GM21390 (cell line): ENCODE measurements around the gene GTF3C4.
"Not testable (repeated sequence)": the region's sequence is repeated elsewhere in the genome, so short reads cannot be mapped to it uniquely, and the experiment has no call there.

ENCODE experiments used
- ATAC-seq: cut with Tn5 transposase; IDR thresholded peaks from one replicate; pipeline ENCODE4 v1.9.1; 2021; ENCODE audit not compliant: unreplicated experiment

GTF3C4 gene

DNA sequence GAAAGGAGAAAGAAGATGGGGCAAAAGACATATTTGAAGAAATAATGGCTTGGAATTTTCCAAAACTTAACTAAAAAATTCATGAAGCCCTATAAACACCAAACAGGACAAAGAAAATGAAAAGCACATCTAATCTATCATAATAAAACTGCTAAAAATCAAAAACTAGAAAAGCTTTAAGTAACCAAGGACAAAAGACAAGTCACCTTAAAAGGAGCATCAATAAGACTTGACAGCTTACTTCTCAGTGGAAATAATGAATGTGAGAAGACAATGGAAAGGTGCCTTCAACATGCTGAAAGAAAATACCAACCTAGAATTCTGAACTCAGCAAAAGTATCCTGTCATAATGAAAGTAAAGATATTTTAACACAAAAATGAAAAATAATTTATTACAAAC, 27.0 kb downstream of the GTF3C4 start:
- ATAC-seq, result no peak

DNA sequence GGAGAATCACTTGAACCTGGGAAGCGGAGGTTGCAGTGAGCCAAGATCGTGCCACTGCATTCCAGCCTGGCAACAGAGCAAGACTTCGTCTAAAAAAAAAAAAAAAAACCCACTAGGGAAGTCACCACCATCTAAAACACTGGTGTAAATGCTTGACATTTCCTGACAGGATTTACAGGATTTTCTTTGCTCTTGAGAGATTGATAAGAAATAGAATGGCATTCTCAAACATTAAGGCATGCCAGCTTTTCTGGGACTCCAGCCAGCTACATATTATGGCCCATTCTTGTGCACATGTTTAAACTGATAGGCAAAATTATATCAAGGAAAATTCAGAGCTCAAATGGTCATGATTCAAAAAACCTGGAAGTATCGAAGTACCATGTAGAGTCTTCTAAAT, 28.7 kb downstream of the GTF3C4 start:
- no peak for ATAC-seq

DNA sequence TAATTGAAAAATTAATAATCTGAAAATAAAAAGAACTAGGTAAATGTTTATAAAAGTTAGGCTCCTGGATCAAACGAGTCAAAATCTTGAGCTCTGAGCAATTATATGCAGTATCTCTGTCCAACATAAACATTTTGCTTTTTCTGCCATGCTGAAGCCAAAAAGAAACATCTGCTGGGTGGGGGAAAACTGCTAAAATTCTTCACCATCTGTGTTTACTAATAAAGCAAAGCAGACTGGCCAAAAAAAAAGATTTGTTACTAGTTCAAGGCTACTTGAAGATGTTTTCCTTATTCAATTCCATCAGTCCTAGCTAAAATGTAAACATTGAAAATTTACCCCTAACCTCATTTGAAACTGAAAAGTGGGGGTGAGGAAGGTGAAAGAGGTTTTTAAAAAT, 29.7 kb downstream of the GTF3C4 start:
- ATAC-seq, result no peak

- ATAC-seq, result no peak
These were observed 32.0 kb downstream of the GTF3C4 start for GRCh38 chr9:132702254-132702653.

DNA sequence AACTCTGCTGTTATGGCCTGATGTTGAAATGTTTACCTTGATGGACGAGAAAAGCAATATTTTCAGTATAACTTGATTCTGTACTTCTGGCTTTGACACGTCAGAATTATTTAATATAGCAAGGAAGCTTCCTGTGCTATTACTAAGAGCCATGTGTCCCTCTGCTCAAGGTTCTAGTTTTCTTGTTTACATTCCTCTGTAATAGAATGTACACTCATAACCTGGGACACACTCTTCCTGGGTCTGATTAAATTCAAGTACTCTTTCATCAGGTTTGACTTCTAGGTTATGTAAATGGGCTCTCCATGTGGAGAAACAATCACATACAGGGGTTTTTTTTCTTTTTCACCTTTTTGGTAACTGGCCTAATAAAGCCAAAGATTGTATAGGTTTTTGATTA, 33.1 kb downstream of the GTF3C4 start:
- no peak for ATAC-seq

DNA sequence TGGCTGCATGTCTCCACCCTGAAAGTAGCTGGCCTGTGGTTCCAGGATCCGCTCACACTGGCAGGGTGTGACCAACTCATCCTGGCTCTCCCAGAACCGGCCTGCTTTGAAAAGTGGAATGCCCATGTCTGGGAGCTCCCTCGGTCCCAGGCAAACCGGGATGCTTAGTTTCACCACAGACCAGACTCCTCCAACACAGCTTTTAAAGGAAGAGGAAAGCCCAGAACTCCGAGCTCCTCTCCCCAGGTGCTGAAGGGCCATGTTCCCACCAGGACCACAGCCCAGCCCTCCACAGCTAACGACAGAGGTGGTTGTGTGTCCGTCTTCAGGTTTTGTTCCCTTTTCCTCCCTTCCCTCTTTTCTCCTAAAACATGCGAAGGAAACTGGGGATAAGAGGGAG, 38.0 kb downstream of the GTF3C4 start:
- no peak for ATAC-seq

GRCh38 chr9:132708769-132709430, 38.6 kb downstream of the GTF3C4 start:
- no peak for ATAC-seq

DNA sequence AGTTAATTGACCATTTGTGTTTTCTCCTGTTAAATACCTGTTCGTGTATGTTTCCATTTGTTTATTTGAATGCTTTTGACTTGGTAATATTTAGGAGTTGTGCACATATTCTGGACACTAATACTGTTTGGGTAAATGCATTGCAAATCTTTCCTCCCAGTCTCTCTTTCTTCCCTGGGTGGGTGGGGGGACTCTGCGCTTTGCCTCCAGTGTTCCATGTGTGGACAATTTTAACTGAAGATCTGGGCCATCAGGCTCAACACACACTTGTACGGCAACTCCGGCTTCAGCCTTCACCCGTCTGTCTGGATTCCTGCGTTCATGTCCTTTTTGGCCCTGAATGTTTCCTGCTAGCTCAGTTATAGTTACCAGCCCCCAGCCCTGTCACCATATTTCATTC, 40.1 kb downstream of the GTF3C4 start:
- no peak for ATAC-seq

DNA sequence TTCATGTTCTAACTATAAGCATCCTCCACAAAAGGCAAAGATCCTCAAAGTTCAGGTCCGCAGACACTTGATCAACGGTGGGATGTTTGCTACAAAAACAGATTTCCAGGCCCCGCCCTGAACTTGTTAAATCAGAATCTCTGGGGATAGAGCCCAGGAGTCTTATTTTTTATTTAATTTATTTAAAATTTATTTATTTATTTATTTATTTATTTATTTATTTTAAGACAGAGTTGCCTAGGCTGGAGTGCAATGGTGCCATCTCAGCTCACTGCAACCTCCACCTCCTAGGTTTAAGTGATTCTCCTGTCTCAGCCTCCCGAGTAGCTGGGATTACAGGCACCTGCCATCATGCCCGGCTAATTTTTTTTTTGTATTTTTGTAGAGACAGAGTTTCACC, 40.9 kb downstream of the GTF3C4 start:
- ATAC-seq, result not testable (repeated sequence)

DNA sequence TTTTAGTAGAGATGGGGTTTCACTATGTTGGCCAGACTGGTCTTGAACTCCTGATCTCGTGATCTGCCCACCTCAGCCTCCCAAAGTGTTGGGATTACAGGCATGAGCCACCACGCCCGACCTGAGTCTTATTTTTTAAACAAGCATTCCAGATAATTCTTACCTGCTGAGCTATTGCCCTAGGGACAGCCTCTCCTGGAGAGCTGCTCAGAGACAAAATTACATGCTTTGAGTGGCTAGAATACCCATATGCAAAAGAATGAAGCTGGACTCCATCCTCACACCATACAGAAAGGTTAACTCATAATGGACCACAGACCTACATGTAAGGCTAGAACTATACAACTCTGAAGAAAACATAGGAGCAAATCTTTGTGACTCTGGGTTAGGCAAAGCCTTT, 41.6 kb downstream of the GTF3C4 start:
- no peak for ATAC-seq

- no peak for ATAC-seq
These were observed 42.5 kb downstream of the GTF3C4 start for GRCh38 chr9:132712753-132713152.

DNA sequence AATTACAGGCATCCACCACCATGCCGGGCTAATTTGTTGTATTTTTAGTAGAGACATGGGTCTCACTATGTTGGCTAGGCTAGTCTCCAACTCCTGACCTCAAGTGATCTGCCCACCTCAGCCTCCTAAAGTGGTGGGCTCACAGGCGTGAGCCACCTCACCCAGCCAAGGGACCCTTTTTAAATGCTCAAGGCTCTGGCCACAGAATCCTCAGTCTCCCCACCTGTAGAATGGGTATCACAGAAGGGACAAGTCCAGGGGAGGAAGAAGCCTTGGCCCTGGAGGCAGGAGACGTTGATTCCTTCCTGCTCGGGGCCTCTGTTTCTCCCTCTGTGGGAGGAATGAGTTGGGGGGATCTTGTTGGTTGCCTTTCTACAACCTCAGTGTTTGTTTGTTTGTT, 45.7 kb downstream of the GTF3C4 start:
- no peak for ATAC-seq

DNA sequence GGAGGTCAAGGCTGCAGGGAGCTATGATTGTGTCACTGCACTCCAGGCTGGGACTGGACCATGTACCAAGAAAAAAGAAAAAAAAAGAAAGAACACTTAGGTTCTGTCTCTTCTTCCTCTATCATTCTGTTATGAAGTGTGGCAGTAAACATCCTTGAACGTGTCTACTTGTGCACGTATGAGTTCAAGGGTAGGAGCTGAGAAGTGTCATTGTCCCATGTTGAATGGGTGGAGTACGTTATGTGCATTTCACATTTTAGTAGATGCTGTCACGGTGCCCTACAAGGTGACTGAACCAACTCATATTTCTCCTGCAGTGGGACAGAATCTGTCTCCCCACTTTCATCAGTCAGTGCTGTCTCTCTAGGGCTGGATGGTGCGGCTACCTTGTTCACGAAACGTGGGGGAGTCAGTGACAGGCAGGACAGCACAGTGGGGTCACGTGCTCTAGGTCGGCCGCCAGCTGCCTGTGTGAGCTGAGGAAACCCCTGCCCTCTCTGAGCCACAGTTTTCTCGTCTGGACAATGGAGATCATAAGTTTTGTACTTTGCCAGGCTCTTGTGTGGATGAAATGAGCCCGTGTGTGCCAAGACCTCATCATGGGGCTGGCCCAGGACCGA, 47.2 kb downstream of the GTF3C4 start:
- no peak for ATAC-seq

GRCh38 chr9:132718381-132718928, 48.2 kb downstream of the GTF3C4 start:
- not testable (repeated sequence) for ATAC-seq

DNA sequence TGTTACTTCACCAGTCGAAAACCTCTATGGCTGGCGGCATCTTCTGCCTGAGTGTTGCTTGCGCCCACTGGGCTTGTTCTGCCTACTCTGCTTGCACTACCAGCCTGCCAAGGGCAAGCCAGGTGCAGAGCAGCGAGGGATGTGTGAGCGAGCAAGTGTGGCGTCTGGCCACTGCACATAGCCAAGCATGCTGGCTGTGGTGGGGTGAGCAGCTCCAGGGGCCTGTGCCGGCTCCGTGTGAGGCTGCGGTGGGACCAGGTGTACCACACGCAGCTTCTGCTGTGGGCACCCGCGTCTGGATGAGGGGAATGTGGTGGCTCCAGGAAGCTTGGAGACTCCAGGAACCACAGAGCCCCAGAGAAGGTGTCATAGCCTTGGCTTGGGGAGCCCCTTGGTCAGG, 51.4 kb downstream of the GTF3C4 start:
- ATAC-seq, result no peak

DNA sequence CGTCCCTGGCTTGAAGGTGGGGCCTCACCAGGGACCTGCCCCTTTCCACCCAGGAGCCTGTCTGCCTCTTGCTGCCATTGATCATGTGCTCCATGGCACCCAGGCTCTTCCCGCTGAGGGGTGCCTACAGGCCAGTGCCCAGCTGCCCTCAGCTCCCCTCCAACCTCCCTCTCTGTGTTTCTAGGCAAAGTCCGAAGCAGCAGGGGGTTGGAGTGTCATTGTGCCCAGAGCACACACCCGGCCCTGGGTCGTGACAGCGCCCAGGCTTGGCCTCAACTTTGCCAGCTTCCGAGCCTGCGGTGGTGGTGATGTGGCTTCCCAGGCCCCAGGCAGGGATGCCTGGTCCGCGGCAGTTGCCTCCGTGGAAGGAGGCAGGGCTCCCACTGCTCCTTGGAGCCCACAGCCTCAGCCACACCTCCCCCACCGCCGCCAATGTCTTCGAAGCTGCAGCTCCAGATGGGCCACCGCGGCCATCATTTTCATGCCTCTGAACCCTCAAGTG, 52.4 kb downstream of the GTF3C4 start:
- no peak for ATAC-seq

GRCh38 chr9:132723809-132724208, 53.5 kb downstream of the GTF3C4 start:
- no peak for ATAC-seq

DNA sequence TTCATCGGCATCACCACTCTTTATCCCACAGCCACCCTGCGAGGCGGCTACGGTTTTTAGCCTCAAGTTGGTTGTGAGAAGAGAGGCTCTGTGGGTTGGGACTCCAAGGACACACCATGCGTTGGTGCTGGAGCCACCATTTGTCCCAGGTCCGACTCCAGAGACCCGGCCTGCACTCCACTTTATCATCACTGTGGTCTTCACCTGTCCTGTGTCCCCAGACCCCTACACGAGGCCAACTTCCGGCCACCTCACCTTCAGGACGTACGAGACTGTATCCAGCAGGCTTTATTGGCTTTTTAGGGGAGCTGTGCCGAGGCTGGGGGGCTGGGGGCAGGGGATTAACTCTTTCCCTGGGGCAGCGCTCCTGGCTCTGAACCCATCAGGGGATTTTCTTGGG, 55.0 kb downstream of the GTF3C4 start:
- ATAC-seq, result no peak

GRCh38 chr9:132726576-132727130, 56.4 kb downstream of the GTF3C4 start:
- ATAC-seq, result no peak

DNA sequence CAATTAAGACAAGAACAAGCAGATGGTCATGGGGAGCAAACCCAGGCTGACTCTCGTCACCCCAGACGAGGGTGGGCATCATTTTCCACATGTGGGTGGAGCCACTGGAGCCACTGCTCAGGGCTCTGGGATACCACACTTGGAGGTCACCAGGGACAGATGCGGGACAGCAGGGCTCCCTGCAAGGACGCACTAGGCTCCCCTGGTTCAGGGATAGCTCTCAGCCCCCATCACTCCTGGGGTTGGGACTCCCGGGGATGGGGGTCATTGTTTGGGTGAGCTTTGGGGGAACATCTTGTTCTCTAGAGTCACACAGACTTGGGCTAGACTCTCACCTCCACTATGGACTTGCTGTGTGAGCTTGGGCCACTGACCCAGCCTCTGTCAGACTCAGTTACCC, 57.8 kb downstream of the GTF3C4 start:
- no peak for ATAC-seq

- ATAC-seq, result no peak
These were observed 58.2 kb downstream of the GTF3C4 start for GRCh38 chr9:132728497-132728896.

- ATAC-seq, result no peak
These were observed 59.1 kb downstream of the GTF3C4 start for GRCh38 chr9:132729235-132729890.
